Endothelial cell of umbilical vein (primary cell): Measurements from ENCODE around the gene TBC1D16.

Source experiments
- EZH2 ChIP-seq: IDR thresholded peaks from 2 replicates; pipeline ENCODE4 v1.6.1; 2012; ENCODE audit warnings: borderline replicate concordance, low read depth, mild to moderate bottlenecking, moderate library complexity, low read length, inconsistent platforms; ENCODE audit not compliant: severe bottlenecking
- JUN ChIP-seq: IDR thresholded peaks from 2 replicates; pipeline ENCODE4 v1.6.1; 2011; ENCODE audit warnings: borderline replicate concordance, low read depth; ENCODE audit not compliant: insufficient read length, insufficient read depth

- TF ChIP-seq EZH2 (no peak), JUN (no peak)
Observed at GRCh38 chr17:79983456-79983855, 52.2 kb downstream of the TBC1D16 start.
